HL-60 (cell line): ENCODE data around the gene PTP4A2.

Experiments
- POLR2AphosphoS5 ChIP-seq: IDR thresholded peaks from 2 replicates; pipeline ENCODE4 v1.6.1; 2012; ENCODE audit warnings: low read depth
- REST ChIP-seq: IDR thresholded peaks from 2 replicates; pipeline ENCODE4 v1.6.1; 2012; ENCODE audit warnings: low read depth; ENCODE audit not compliant: insufficient replicate concordance
- TF ChIP-seq, protein P1 (sequence below): IDR thresholded peaks from one replicate; pipeline ENCODE4 v1.5.1; 2011; ENCODE audit warnings: low read length, control low read depth, inconsistent platforms; ENCODE audit not compliant: insufficient read depth

GRCh38 chr1:31938184-31938975, at the start of gene PTP4A2:
- TF ChIP-seq, protein P1, sequence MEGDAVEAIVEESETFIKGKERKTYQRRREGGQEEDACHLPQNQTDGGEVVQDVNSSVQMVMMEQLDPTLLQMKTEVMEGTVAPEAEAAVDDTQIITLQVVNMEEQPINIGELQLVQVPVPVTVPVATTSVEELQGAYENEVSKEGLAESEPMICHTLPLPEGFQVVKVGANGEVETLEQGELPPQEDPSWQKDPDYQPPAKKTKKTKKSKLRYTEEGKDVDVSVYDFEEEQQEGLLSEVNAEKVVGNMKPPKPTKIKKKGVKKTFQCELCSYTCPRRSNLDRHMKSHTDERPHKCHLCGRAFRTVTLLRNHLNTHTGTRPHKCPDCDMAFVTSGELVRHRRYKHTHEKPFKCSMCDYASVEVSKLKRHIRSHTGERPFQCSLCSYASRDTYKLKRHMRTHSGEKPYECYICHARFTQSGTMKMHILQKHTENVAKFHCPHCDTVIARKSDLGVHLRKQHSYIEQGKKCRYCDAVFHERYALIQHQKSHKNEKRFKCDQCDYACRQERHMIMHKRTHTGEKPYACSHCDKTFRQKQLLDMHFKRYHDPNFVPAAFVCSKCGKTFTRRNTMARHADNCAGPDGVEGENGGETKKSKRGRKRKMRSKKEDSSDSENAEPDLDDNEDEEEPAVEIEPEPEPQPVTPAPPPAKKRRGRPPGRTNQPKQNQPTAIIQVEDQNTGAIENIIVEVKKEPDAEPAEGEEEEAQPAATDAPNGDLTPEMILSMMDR: no peak
- TF ChIP-seq REST (no peak), POLR2AphosphoS5 (peak; percentile 82)
